GM12878 (cell line): ENCODE results near the gene CAPN3. TPM values are rescaled to one million over a fixed set of nuclear protein-coding genes. Genes with fewer than 3 reads are reported as not detected.

Experiments used
- ATAC-seq: fragments of 200-7000 bp; cut with Tn5 transposase; 3 replicates; pipeline ENCODE4 v1.9.1; 2020; ENCODE audit warnings: mild to moderate bottlenecking, moderate library complexity
- BruUV-seq: library from RNA; stranded (reverse); fragments of 400-500 nt; replicated peaks from 2 replicates; lab custom pipeline; 2021; lab: Mats Ljungman, UMichigan
- CTCF ChIA-PET: fragments of 300-600 bp; sonication (Branson Sonifier 250); formaldehyde crosslinking; extraction: SDS; loops from one replicate; lab custom pipeline; 2021; ENCODE audit warnings: inconsistent platforms; lab: Yijun Ruan, JAX
- POLR2A ChIA-PET: fragments of 350-600 bp; formaldehyde crosslinking; extraction: SDS; loops from one replicate; lab custom pipeline; 2021; ENCODE audit warnings: inconsistent platforms; lab: Charles Lee
- RAD21 ChIA-PET: fragments of 300-600 bp; sonication (Branson Sonifier 250); formaldehyde crosslinking; loops from one replicate; lab custom pipeline; 2023; ENCODE audit warnings: antibody characterized with exemption; ENCODE audit not compliant: unreplicated experiment; lab: Charles Lee
- SMC1A ChIA-PET: fragments of 300-600 bp; sonication (Branson Sonifier 250); formaldehyde crosslinking; loops from one replicate; lab custom pipeline; 2023; ENCODE audit not compliant: unreplicated experiment, uncharacterized antibody; lab: Charles Lee
- DNase-seq: peaks from one replicate; pipeline ENCODE4 v3.0.0-alpha.2; 2011; ENCODE audit warnings: low read depth, low spot score
- FAIRE-seq: peaks from 3 replicates; lab custom pipeline; 2011; peaks lifted over from hg19 to GRCh38; lab: Jason Lieb, UNC
- H2AFZ ChIP-seq: 2 replicates; pipeline ENCODE4 v1.6.0; 2011; ENCODE audit warnings: low read depth, low read length, control low read depth; ENCODE audit not compliant: control insufficient read depth
- H3K27ac ChIP-seq: 2 replicates; pipeline ENCODE4 v1.5.1; 2011; ENCODE audit warnings: control low read depth; ENCODE audit not compliant: control insufficient read depth, insufficient read depth
- H3K27me3 ChIP-seq, 2 experiments: replicated peaks in 1 of 2; 2 replicates each; pipeline versions ENCODE4 v1.6.0 to v1.6.1; 2011; ENCODE audit warnings: low read length in 1 of 2; ENCODE audit not compliant: control insufficient read depth in 2 of 2, insufficient read depth in 2 of 2
- H3K36me3 ChIP-seq, 2 experiments: 2 replicates each; pipeline ENCODE4 v1.5.1; 2011; ENCODE audit warnings: low read length in 1 of 2; ENCODE audit not compliant: control insufficient read depth in 2 of 2, insufficient read depth in 2 of 2
- H3K4me1 ChIP-seq: 2 replicates; pipeline ENCODE4 v1.6.1; 2011; ENCODE audit warnings: mild to moderate bottlenecking, low read length, moderate library complexity, mixed read lengths; ENCODE audit not compliant: control insufficient read depth, insufficient read depth
- H3K4me2 ChIP-seq: 2 replicates; pipeline ENCODE4 v1.6.0; 2011; ENCODE audit warnings: control low read depth; ENCODE audit not compliant: control insufficient read depth, insufficient read depth
- H3K4me3 ChIP-seq: fragments of 200-600 bp; sonication (generic); 2 replicates; pipeline ENCODE4 v1.5.1; 2016
- H3K79me2 ChIP-seq: 2 replicates; pipeline ENCODE4 v1.6.0; 2011; ENCODE audit warnings: low read length; ENCODE audit not compliant: control insufficient read depth, insufficient read depth
- H3K9ac ChIP-seq: 2 replicates; pipeline ENCODE4 v1.8.0; 2011; ENCODE audit warnings: low read length, control low read depth, mixed read lengths; ENCODE audit not compliant: control insufficient read depth, insufficient read depth
- H3K9me3 ChIP-seq: replicated peaks from 3 replicates; pipeline ENCODE4 v1.5.1; 2011; ENCODE audit warnings: mild to moderate bottlenecking, low read length; ENCODE audit not compliant: control insufficient read depth, insufficient read depth
- H4K20me1 ChIP-seq: 2 replicates; pipeline ENCODE4 v1.6.0; 2011; ENCODE audit not compliant: control insufficient read depth, insufficient read depth
- CHD1 ChIP-seq: IDR thresholded peaks from 2 replicates; pipeline ENCODE4 v1.6.1; 2012; ENCODE audit warnings: low read depth, low read length, improper control_type of control experiment
- EGR1 ChIP-seq, 2 experiments: IDR thresholded peaks; 1 replicate in 1 of 2; 2 replicates in 1 of 2; pipeline ENCODE4 v1.6.1; 2011 to 2012; ENCODE audit warnings: low read depth in 2 of 2, low read length in 2 of 2, borderline replicate concordance in 1 of 2, mild to moderate bottlenecking in 1 of 2, moderate library complexity in 1 of 2
- EP300 ChIP-seq, 2 experiments: fragments of 150-350 bp in 1 of 2; IDR thresholded peaks; 2 replicates each; pipeline ENCODE4 v1.6.1; 2011 to 2012; ENCODE audit warnings: low read depth in 2 of 2, low read length in 2 of 2, borderline replicate concordance in 1 of 2, improper control_type of control experiment in 1 of 2, inconsistent platforms in 1 of 2; ENCODE audit not compliant: control insufficient read depth in 1 of 2
- ETV6 ChIP-seq, 2 experiments: fragments of 450-650 bp in 1 of 2; IDR thresholded peaks in 1 of 2; conservative IDR thresholded peaks in 1 of 2; 2 replicates each; pipeline ENCODE4 v1.6.1; 2014; ENCODE audit warnings: antibody characterized with exemption in 1 of 2, borderline replicate concordance in 1 of 2, low read depth in 1 of 2, mild to moderate bottlenecking in 1 of 2, moderate library complexity in 1 of 2
- FOXM1 ChIP-seq: IDR thresholded peaks from 2 replicates; pipeline ENCODE4 v1.6.1; 2012; ENCODE audit warnings: low read depth, mild to moderate bottlenecking, inconsistent platforms, low read length, moderate library complexity
- GATAD2B ChIP-seq: fragments of 450-650 bp; conservative IDR thresholded peaks from 2 replicates; pipeline ENCODE4 v1.6.1; 2017; ENCODE audit warnings: low read depth, mild to moderate bottlenecking, moderate library complexity
- IRF5 ChIP-seq: fragments of 450-650 bp; IDR thresholded peaks from 2 replicates; pipeline ENCODE4 v1.6.1; 2017; ENCODE audit warnings: borderline replicate concordance
- KAT2A ChIP-seq: conservative IDR thresholded peaks from 2 replicates; pipeline ENCODE4 v1.6.1; 2011; ENCODE audit warnings: low read depth, low read length; ENCODE audit not compliant: control insufficient read depth
- NR2C2 ChIP-seq: IDR thresholded peaks from 2 replicates; pipeline ENCODE4 v1.6.1; 2011; ENCODE audit warnings: borderline replicate concordance, low read depth; ENCODE audit not compliant: control insufficient read depth, insufficient read length
- POLR2A ChIP-seq: IDR thresholded peaks from 2 replicates; pipeline ENCODE4 v1.6.1; 2011; ENCODE audit warnings: low read depth, mild to moderate bottlenecking, low read length
- RELB ChIP-seq: fragments of 450-650 bp; IDR thresholded peaks from 2 replicates; pipeline ENCODE4 v1.6.1; 2017; ENCODE audit warnings: low read depth, mild to moderate bottlenecking, moderate library complexity
- SRF ChIP-seq, 2 experiments: IDR thresholded peaks; 2 replicates each; pipeline ENCODE4 v1.6.1; 2011; ENCODE audit warnings: low read depth in 2 of 2, low read length in 2 of 2, mild to moderate bottlenecking in 1 of 2, moderate library complexity in 1 of 2
- ZBTB40 ChIP-seq: fragments of 450-650 bp; IDR thresholded peaks from 2 replicates; pipeline ENCODE4 v1.6.1; 2016; ENCODE audit warnings: mild to moderate bottlenecking, moderate library complexity, borderline replicate concordance
- ZNF384 ChIP-seq: IDR thresholded peaks from 2 replicates; pipeline ENCODE4 v1.6.1; 2012; ENCODE audit warnings: low read depth, mild to moderate bottlenecking, low read length, improper control_type of control experiment, borderline replicate concordance
- WGBS: methylation state at CpG from one replicate; pipeline ENCODE4 v1.1.6; 2016; ENCODE audit warnings: low lambda C conversion rate; ENCODE audit not compliant: insufficient replicate concordance, insufficient coverage; ENCODE audit errors: missing lambda C conversion rate; 5-methylcytosine and 5-hydroxymethylcytosine counted together
- in situ Hi-C: fragments of 300-500 bp; cut with MboI; formaldehyde crosslinking; loops from 9 replicates; pipeline ENCODE4 v1.14.3; 2018; ENCODE audit warnings: mixed read lengths
- intact Hi-C: fragments of 100-400 bp; cut with micrococcal nuclease; formaldehyde crosslinking; loops from one replicate; pipeline ENCODE4 v1.14.2; 2022; ENCODE audit not compliant: unreplicated experiment
- polyA plus RNA-seq, 11 experiments: library from polyadenylated mRNA; depleted of rRNA in 4 of 11; unstranded in 6 of 11; stranded (reverse) in 5 of 11; fragments of >200 nt; fragmentation: Nextera tagmentation in 4 of 11; fragmentation: Illumina TruSeq in 1 of 11; extraction: Ambion mirVana in 4 of 11; extraction: Trizol in 1 of 11; gene quantifications; 1 replicate in 1 of 11; 2 replicates in 10 of 11; pipeline versions ENCODE4 v1.2.1 to v1.2.3, GENCODE V29; 2011 to 2016; ENCODE audit warnings: inconsistent platforms in 2 of 11, missing spikeins in 2 of 11, low read depth in 1 of 11
- total RNA-seq, 4 experiments: library from RNA; depleted of rRNA in 3 of 4; stranded (reverse); fragments of >200 nt in 3 of 4; fragmentation: Illumina TruSeq in 1 of 4; extraction: Trizol in 1 of 4; gene quantifications; 2 replicates each; pipeline versions ENCODE4 v1.2.1 to v1.2.3, GENCODE V29; 2013 to 2021

Gene CAPN3
- total and polyA plus RNA-seq, 10 of the 15 experiments (the other 5 are each of a cell fraction or from before 2014, with no cell fraction given), result 1.1 to 3.8 (median 2.4) TPM

GRCh38 chr15:42404461-42405235 is 45.3 kb downstream of the CAPN3 start:
- BruUV-seq, result no TSS peak
- TF ChIP-seq ETV6 (conservative IDR thresholded peaks at IDR 0.05 in 1 of 2, IDR thresholded peaks at IDR 0.05 in 1 of 2; ENCODE audit: borderline replicate concordance in 1 of 2, low read depth in 1 of 2) (no peak), RELB (no peak), POLR2A (no peak), GATAD2B (no peak), IRF5 (no peak), ZNF384 (no peak), NR2C2 (no peak), SRF (IDR thresholded peaks at IDR 0.05; ENCODE audit: low read depth in 2 of 2, low read length in 2 of 2) (no peak), CHD1 (no peak), ZBTB40 (no peak), KAT2A (no peak), FOXM1 (no peak), EGR1 (IDR thresholded peaks at IDR 0.05; ENCODE audit: borderline replicate concordance in 1 of 2, low read depth in 2 of 2, low read length in 2 of 2) (no peak), EP300 (IDR thresholded peaks at IDR 0.05; ENCODE audit: borderline replicate concordance in 1 of 2, control insufficient read depth in 1 of 2, low read depth in 2 of 2, low read length in 2 of 2) (no peak)

More at GRCh38 chr15:42404461-42405235, 45.3 kb downstream of the CAPN3 start:
- Histone ChIP-seq H3K4me2 (no peak overlapping the region), H4K20me1 (no peaks in the 10 kb centered on the region), H3K36me3 (no peaks in the 10 kb centered on the region), H3K9me3 (no peaks in the 10 kb centered on the region; the same call in 2 of the 3 replicates), H3K9ac (no peak overlapping the region), H3K4me3 (no peak overlapping the region), H3K4me1 (peaks cover 14% of the 10 kb centered on the region), H2AFZ (no peak overlapping the region), H3K79me2 (no peaks in the 10 kb centered on the region), H3K27me3 (no peaks in the 10 kb centered on the region), H3K27ac (no peak overlapping the region)
- intact Hi-C loops (no loop called here), in situ Hi-C loops (no loop called here)
- ChIA-PET SMC1A (no interaction called here), CTCF (no interaction called here), RAD21 (no interaction called here), POLR2A (no interaction called here)
- DNase-seq (no peak), ATAC-seq (no peak), FAIRE-seq (no peak)
- WGBS, result 72% methylated on average over 12 of the region's 12 CpGs
